ENCODE data around the gene ZC3H6. TPM values are rescaled to one million over a fixed set of nuclear protein-coding genes. Genes with fewer than 3 reads are reported as not detected.

Gene ZC3H6
- polyA plus RNA-seq, 1 donor: 5.7 TPM

GRCh38 chr2:112321375-112322320 lies 46.3 kb downstream of the ZC3H6 start:
- Histone ChIP-seq H3K4me1 (ENCODE audit: control insufficient read depth, insufficient read depth, low read length) (peaks cover 2% of the 10 kb centered on the region), H3K36me3 (ENCODE audit: control insufficient read depth, insufficient read depth, low read length) (peaks cover 11% of the 10 kb centered on the region), H3K4me3 (ENCODE audit: low read length) (no peak overlapping the region), H3K9me3 (ENCODE audit: control insufficient read depth, low read depth, low read length) (no peaks in the 10 kb centered on the region), H3K27ac (ENCODE audit: low read length) (no peak overlapping the region), H3K27me3 (ENCODE audit: control insufficient read depth, insufficient read depth, low read length) (no peaks in the 10 kb centered on the region)
- 92% methylated on average over 2 of the region's 3 CpGs for whole genome bisulfite sequencing (ENCODE audit: insufficient coverage, low lambda C conversion rate)
- no peak for DNase-seq

- H3K27me3 ChIP-seq (ENCODE audit: control insufficient read depth, insufficient read depth, low read length): no peaks in the 10 kb centered on the region
- H3K36me3 ChIP-seq (ENCODE audit: control insufficient read depth, insufficient read depth, low read length): peaks cover 13% of the 10 kb centered on the region
- H3K4me3 ChIP-seq (ENCODE audit: low read length): no peak overlapping the region
- no peak overlapping the region for H3K27ac ChIP-seq (ENCODE audit: low read length)
- no peak for DNase-seq
- H3K9me3 ChIP-seq (ENCODE audit: control insufficient read depth, low read depth, low read length): peaks cover 3% of the 10 kb centered on the region
- no peaks in the 10 kb centered on the region for H3K4me1 ChIP-seq (ENCODE audit: control insufficient read depth, insufficient read depth, low read length)
- WGBS (ENCODE audit: insufficient coverage, low lambda C conversion rate): 87% methylated on average over 3 of the region's 3 CpGs
Observed at GRCh38 chr2:112322919-112323318, 47.5 kb downstream of the ZC3H6 start.

- no peak for DNase-seq
- H3K36me3 ChIP-seq (ENCODE audit: control insufficient read depth, insufficient read depth, low read length): peaks cover 13% of the 10 kb centered on the region
- no peak overlapping the region for H3K27ac ChIP-seq (ENCODE audit: low read length)
- H3K9me3 ChIP-seq (ENCODE audit: control insufficient read depth, low read depth, low read length): peaks cover 6% of the 10 kb centered on the region
- H3K4me3 ChIP-seq (ENCODE audit: low read length): no peak overlapping the region
- no peaks in the 10 kb centered on the region for H3K27me3 ChIP-seq (ENCODE audit: control insufficient read depth, insufficient read depth, low read length)
- no peaks in the 10 kb centered on the region for H3K4me1 ChIP-seq (ENCODE audit: control insufficient read depth, insufficient read depth, low read length)
- WGBS (ENCODE audit: insufficient coverage, low lambda C conversion rate): 80% methylated on average over 1 of the region's 5 CpGs
Observed at GRCh38 chr2:112332123-112332696, 56.8 kb downstream of the ZC3H6 start.

GRCh38 chr2:112335600-112335999 lies 60.2 kb downstream of the ZC3H6 start:
- Histone ChIP-seq H3K4me3 (ENCODE audit: low read length) (no peak overlapping the region), H3K27ac (ENCODE audit: low read length) (peak overlapping the region; percentile 17), H3K4me1 (ENCODE audit: control insufficient read depth, insufficient read depth, low read length) (peaks cover 14% of the 10 kb centered on the region), H3K36me3 (ENCODE audit: control insufficient read depth, insufficient read depth, low read length) (peaks cover 10% of the 10 kb centered on the region), H3K27me3 (ENCODE audit: control insufficient read depth, insufficient read depth, low read length) (no peaks in the 10 kb centered on the region), H3K9me3 (ENCODE audit: control insufficient read depth, low read depth, low read length) (no peaks in the 10 kb centered on the region)
- DNase-seq: peak; percentile 28 to 49
- WGBS (ENCODE audit: insufficient coverage, low lambda C conversion rate): no CpG with 5 or more reads among the region's 1 CpG

- peaks cover 23% of the 10 kb centered on the region for H3K4me1 ChIP-seq (ENCODE audit: control insufficient read depth, insufficient read depth, low read length)
- no peaks in the 10 kb centered on the region for H3K9me3 ChIP-seq (ENCODE audit: control insufficient read depth, low read depth, low read length)
- H3K27ac ChIP-seq (ENCODE audit: low read length): peak overlapping the region; percentile 81
- H3K4me3 ChIP-seq (ENCODE audit: low read length): no peak overlapping the region
- no peak for DNase-seq
- no peaks in the 10 kb centered on the region for H3K27me3 ChIP-seq (ENCODE audit: control insufficient read depth, insufficient read depth, low read length)
- 0% methylated on average over 1 of the region's 2 CpGs for WGBS (ENCODE audit: insufficient coverage, low lambda C conversion rate)
- no peaks in the 10 kb centered on the region for H3K36me3 ChIP-seq (ENCODE audit: control insufficient read depth, insufficient read depth, low read length)
Observed at GRCh38 chr2:112339986-112340385, 64.6 kb downstream of the ZC3H6 start.

- peak overlapping the region; percentile 81 for H3K27ac ChIP-seq (ENCODE audit: low read length)
- 92% methylated on average over 2 of the region's 9 CpGs for WGBS (ENCODE audit: insufficient coverage, low lambda C conversion rate)
- no peaks in the 10 kb centered on the region for H3K27me3 ChIP-seq (ENCODE audit: control insufficient read depth, insufficient read depth, low read length)
- H3K9me3 ChIP-seq (ENCODE audit: control insufficient read depth, low read depth, low read length): no peaks in the 10 kb centered on the region
- DNase-seq: peak; percentile 45 to 72
- H3K4me3 ChIP-seq (ENCODE audit: low read length): no peak overlapping the region
- H3K4me1 ChIP-seq (ENCODE audit: control insufficient read depth, insufficient read depth, low read length): peaks cover 23% of the 10 kb centered on the region
- H3K36me3 ChIP-seq (ENCODE audit: control insufficient read depth, insufficient read depth, low read length): no peaks in the 10 kb centered on the region
Observed at GRCh38 chr2:112340475-112341267, 65.3 kb downstream of the ZC3H6 start.

GRCh38 chr2:112342067-112342550 lies 66.7 kb downstream of the ZC3H6 start:
- H3K27me3 ChIP-seq (ENCODE audit: control insufficient read depth, insufficient read depth, low read length): no peaks in the 10 kb centered on the region
- no peak overlapping the region for H3K27ac ChIP-seq (ENCODE audit: low read length)
- peaks cover 23% of the 10 kb centered on the region for H3K4me1 ChIP-seq (ENCODE audit: control insufficient read depth, insufficient read depth, low read length)
- H3K36me3 ChIP-seq (ENCODE audit: control insufficient read depth, insufficient read depth, low read length): no peaks in the 10 kb centered on the region
- no peak overlapping the region for H3K4me3 ChIP-seq (ENCODE audit: low read length)
- no CpG with 5 or more reads among the region's 2 CpGs for WGBS (ENCODE audit: insufficient coverage, low lambda C conversion rate)
- DNase-seq: no peak
- no peaks in the 10 kb centered on the region for H3K9me3 ChIP-seq (ENCODE audit: control insufficient read depth, low read depth, low read length)

- no peak for DNase-seq
- Histone ChIP-seq H3K27ac (ENCODE audit: low read length) (no peak overlapping the region), H3K9me3 (ENCODE audit: control insufficient read depth, low read depth, low read length) (no peaks in the 10 kb centered on the region), H3K36me3 (ENCODE audit: control insufficient read depth, insufficient read depth, low read length) (no peaks in the 10 kb centered on the region), H3K4me3 (ENCODE audit: low read length) (no peak overlapping the region), H3K27me3 (ENCODE audit: control insufficient read depth, insufficient read depth, low read length) (no peaks in the 10 kb centered on the region), H3K4me1 (ENCODE audit: control insufficient read depth, insufficient read depth, low read length) (peaks cover 23% of the 10 kb centered on the region)
- WGBS (ENCODE audit: insufficient coverage, low lambda C conversion rate): no CpG with 5 or more reads among the region's 1 CpG
Observed at GRCh38 chr2:112343827-112344585, 68.6 kb downstream of the ZC3H6 start.

GRCh38 chr2:112345030-112346027 lies 69.9 kb downstream of the ZC3H6 start:
- no peak for DNase-seq
- WGBS (ENCODE audit: insufficient coverage, low lambda C conversion rate): 100% methylated on average over 6 of the region's 30 CpGs
- no peaks in the 10 kb centered on the region for H3K27me3 ChIP-seq (ENCODE audit: control insufficient read depth, insufficient read depth, low read length)

More at GRCh38 chr2:112345030-112346027, 69.9 kb downstream of the ZC3H6 start:
- Histone ChIP-seq H3K36me3 (ENCODE audit: control insufficient read depth, insufficient read depth, low read length) (no peaks in the 10 kb centered on the region), H3K4me1 (ENCODE audit: control insufficient read depth, insufficient read depth, low read length) (peaks cover 11% of the 10 kb centered on the region), H3K4me3 (ENCODE audit: low read length) (no peak overlapping the region), H3K9me3 (ENCODE audit: control insufficient read depth, low read depth, low read length) (no peaks in the 10 kb centered on the region), H3K27ac (ENCODE audit: low read length) (no peak overlapping the region)
